DMS114 treated with DMSO at 0.1 percent for 48 hours (cell line): Measurements from ENCODE around the gene PLEKHG1.

Source experiments
- DNase-seq: peaks from one replicate; lab custom pipeline; 2025; ENCODE audit not compliant: unreplicated experiment; lab: John Stamatoyannopoulos, UW

The PLEKHG1 gene

GRCh38 chr6:150617496-150618460 is 18.1 kb downstream of the PLEKHG1 start:
- no peak for DNase-seq

DNA sequence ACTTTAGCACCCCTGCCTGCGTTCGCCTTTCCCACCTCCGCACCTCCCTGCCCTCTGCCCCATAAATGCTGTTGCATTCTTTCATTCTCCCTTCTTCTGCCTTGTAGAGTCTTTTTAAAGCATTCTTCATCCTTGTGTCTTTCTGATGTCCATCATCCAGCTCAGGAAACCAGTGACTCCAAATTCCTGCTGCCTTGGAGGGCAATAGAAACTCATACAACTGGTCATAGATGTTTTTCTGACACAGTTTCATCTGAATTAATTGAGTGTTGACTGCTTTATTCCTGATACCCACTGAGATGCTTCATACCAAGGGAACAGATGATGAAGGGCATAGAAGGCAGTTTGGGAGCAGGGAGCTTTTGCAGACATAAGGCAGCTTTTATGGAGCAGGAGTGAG is 19.6 kb downstream of the PLEKHG1 start:
- no peak for DNase-seq

GRCh38 chr6:150620244-150620643 is 20.6 kb downstream of the PLEKHG1 start:
- DNase-seq: no peak

- no peak for DNase-seq
Measured at GRCh38 chr6:150620763-150621162, 21.1 kb downstream of the PLEKHG1 start.

GRCh38 chr6:150622476-150622875 is 22.8 kb downstream of the PLEKHG1 start:
- DNase-seq: no peak

GRCh38 chr6:150622941-150623874 is 23.5 kb downstream of the PLEKHG1 start:
- no peak for DNase-seq

DNA sequence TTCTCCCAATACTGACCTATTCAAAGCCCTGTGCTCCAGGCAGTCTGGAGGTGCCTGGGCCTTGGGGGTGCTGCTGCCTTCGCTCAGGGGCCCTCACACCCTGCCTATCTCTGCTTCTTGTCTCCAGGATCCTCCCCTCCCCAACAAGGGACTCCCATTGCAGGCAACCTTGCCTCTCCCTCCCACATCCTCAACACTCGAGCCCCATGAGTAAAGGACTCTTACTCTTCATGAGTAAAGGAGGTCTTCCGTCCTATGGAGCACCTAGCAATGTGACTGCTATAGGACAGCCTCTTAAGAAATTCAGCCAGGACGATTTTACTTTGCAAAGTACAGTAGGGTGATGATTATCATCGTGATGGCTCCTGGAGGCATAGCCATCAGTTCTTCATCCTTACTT is 24.5 kb downstream of the PLEKHG1 start:
- DNase-seq: no peak

GRCh38 chr6:150625927-150626326 is 26.2 kb downstream of the PLEKHG1 start:
- DNase-seq: no peak

DNA sequence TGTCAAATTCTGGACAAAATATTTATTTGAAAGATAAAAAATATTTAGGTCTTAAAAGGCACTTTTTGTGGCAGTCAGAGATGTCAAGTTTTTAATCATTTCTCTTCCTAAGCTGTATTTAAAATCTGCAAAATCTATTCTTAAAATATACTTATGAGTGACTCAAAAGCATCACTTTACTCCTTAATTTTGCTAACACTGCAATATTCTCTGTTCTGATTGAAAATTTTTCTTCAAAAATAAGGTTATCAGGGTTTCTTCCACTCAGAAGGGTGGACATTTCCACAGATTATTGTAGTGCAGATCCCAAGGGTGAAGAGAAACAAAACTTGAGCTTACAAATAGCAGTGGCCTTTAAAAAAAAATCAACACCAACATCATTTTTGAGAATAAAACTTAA is 27.5 kb downstream of the PLEKHG1 start:
- no peak for DNase-seq

DNA sequence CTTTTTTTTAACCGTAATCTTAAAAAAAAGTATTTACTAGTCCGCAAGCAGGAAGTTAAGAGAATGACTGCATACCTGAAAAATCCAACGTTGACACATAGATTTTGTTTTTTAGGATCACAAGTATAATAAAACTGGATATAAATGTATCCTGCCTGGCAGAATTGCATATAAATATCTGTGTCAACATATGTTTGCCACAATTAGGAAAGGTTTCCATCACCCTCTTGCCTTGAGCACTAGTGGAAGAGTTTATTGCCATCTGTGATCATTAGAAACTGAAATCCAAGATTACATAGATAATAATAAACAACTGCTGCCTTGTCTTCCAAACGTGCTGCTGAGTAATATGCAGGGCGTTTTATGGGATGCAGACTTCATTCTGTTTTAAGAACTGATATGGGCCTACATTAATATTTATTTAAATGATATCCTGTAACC is 27.9 kb downstream of the PLEKHG1 start:
- no peak for DNase-seq

DNA sequence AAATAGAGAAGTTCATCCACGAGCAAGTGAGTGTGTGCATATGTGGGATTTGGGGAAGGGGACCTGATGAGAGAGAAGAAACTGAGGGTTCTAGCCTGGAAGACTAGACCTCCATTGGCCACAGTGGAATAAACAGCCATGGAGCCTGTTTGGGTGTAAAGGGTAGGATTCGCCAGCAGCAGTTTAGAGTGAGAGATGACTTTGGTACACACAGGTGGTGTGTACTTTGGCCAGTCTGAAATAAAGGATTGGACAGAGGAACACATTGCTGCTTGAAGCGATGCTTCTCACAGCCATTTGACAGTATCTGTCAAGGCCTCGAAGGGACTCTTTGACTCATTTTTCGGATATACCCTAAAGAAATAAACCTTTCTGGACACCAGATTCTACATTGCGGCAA is 29.2 kb downstream of the PLEKHG1 start:
- no peak for DNase-seq

DNA sequence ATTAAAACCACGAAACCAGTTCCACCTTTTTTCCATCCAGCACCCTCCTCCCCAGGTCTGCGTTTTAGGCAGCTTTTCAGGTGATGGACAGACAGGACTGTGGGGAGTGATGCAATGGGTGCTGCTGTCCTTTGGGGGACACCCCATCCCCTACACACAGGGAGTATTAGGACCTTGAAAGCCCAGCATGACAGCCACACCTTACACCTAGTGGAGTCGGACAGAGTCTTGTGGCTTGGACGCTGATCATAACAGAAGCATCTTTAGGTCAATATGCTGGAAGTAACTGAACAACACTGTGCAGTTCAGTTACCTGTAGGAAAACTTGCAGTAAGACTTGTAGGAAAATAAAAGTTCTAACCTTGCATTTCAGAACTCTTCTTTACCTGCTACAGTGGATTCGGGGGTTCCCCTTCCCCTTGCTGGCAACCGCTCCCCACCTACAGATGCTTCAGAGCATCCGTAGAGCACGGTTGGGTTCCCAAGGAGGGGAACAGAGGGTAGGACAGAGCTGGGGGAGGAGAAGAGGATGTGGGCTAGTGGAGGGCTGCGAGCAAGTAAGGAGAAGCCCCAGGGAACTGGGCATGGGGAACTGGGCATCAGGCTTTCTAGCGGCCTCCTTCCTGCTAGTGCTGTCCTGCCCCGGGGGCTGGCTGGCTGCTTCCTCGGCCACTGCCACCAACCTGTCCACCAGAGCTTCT is 31.7 kb downstream of the PLEKHG1 start:
- no peak for DNase-seq

- DNase-seq: no peak
Measured at GRCh38 chr6:150631984-150632642, 32.4 kb downstream of the PLEKHG1 start.

- no peak for DNase-seq
Measured at GRCh38 chr6:150632785-150633485, 33.2 kb downstream of the PLEKHG1 start.

GRCh38 chr6:150633486-150633834 is 33.8 kb downstream of the PLEKHG1 start:
- no peak for DNase-seq

DNA sequence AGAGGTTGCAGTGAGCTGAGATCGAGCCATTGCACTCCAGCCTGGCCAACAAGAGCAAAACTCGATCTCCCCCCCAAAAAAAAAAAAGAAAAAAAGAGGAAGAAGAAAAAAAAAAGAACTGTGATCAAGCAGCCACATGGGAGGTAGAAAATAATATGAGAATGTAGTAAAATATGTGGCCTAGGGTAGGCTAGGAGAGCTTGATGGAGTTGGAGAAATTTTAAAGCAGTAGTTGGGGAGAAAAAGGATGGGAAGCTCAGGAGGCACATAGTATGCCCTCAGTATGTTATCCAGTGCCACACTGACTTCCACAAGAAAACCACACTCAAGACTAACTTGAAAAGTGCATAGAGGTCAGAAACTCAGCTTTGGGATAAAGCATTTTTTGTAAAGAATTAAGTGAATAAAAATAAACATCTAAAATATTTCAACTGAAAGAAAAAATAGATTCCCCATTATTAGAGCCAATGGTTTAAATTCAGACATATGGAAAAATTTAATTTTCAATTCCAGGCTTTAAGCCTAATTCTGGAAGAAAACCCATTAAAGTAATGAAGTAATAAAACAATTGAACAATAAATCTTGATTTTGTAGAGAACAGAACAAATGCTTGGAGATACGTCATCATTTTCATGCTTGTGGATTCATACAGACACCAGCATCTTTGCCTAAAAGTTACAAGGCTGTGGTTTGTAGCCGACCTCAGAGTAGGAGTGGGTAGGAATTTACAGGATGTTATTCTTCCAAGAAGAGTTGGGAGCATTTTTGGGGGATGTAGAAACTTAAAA is 34.7 kb downstream of the PLEKHG1 start:
- DNase-seq: no peak

- no peak for DNase-seq
Measured at GRCh38 chr6:150634964-150635292, 35.2 kb downstream of the PLEKHG1 start.

DNA sequence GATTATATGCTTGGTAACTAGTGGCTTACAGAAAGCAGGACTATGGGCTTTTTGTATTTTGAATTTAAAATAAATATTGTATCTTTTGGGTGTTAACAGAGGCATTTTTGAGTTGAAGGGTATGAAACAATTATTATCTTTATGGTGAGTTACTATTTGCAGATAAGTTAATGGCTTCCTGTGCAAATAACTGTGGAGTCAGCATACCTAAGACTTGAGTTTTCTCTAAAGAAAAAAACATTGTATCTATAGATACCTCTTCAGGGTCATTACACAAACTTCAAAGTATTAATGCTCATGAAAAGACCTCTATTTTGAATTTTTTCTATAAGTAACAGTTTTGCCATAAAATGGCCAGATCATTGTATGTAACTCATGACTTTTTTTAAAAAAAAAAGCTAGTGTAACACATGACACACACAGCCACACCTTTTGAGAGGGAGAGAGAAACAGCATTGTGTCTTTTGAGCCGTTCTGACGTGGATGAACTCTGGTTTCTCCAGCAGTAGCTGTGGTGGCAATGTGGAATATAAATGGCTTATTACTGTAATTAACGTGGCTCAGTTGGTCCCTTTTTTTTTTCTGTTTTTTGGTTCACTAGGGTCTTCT is 36.3 kb downstream of the PLEKHG1 start:
- DNase-seq: no peak

DNA sequence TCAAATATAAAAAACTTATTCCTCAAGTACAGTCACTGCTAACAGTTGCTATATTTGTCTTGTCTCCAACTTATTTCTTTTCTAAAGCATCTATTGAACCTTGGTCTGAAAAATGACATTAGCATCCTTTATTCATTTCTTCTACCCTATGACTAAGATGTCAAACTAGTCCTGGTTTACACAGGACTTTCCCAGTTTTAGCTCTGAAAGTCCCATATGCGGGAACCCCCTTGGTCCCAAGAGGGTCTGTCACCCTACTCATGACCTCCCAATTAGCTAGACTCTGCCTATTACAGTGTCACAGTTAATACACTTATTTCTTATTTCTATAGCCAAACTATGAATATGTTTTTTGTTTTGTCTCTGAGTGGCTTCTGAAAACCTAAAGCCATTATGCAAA is 37.1 kb downstream of the PLEKHG1 start:
- DNase-seq: no peak
